Astrocyte (in vitro differentiated cells and primary cell): Measurements from ENCODE around the gene HSF2BP.

Experiments
- CTCF ChIP-seq: IDR thresholded peaks from 2 replicates; pipeline ENCODE4 v1.5.1; 2011; ENCODE audit warnings: low read depth, mild to moderate bottlenecking, inconsistent platforms, low read length, moderate library complexity; ENCODE audit not compliant: insufficient read depth
- EZH2 ChIP-seq: IDR thresholded peaks from 2 replicates; pipeline ENCODE4 v1.6.1; 2012; ENCODE audit warnings: mild to moderate bottlenecking, low read length, inconsistent platforms; ENCODE audit not compliant: insufficient read depth

- TF ChIP-seq CTCF, result no peak
- TF ChIP-seq EZH2, result no peak
Observed at GRCh38 chr21:43708745-43709381, 49.6 kb upstream of the HSF2BP start.
